Non-pigmented ciliary epithelial cell (primary cell): ENCODE measurements around the gene LRSAM1.

Source experiments
- DNase-seq: peaks from one replicate; pipeline ENCODE4 v3.0.0-alpha.2; 2010; ENCODE audit warnings: low read depth

LRSAM1 gene

DNA sequence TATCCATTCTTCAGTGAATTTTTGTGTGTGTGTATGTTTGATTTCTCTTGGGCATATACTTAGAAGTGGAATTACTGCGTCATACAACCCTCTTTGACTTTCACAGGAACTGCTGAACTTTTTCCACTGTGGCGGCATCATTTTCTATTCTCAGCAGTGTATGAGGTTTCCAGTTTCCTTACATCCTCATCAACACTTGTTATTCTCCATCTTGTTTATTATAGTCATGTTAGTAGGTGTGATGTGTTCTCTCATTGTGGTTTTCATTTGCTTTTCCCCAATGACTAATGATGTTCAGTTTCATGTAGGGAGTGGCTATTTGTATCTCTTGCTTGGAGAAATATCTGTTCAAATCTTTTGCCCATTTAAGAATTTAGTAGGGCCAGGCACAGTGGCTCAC is 24.6 kb upstream of the LRSAM1 start:
- DNase-seq: no peak

DNA sequence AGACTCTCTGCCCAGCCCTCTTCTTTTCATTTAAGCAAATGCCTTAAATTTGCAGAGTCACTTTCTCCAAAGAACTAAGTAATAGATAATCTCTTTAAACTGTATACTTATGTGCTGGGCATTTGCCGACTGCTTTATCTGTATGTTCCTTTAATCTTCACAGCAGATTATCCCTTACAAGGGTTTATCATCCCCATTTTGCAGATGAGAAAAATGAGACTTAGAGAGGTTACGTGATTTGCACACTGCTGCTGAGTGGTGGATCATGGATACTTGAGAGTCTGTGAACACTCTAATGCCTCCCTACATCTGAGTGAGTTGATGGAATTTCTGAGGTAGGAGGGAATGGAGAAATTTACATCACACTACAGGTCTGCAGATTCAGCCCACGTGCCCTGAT is 23.0 kb upstream of the LRSAM1 start:
- no peak for DNase-seq

DNA sequence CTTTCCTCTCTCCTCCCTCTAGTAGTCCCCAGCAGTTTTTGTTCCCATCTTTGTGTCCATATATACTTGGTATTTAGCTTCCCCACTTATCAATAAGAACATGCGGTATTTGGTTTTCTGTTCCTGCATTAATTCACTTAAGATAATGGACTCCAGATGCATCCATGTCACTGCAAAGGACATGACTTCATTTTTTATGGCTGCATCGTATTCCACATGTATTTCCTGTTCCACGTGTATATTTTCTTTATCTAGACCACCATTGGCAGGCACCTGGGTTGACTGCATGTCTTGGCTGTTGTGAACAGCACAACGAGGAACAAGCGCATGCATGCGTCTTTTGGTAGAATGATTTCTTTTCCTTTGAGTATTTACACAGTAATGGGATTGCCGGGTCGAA is 20.9 kb upstream of the LRSAM1 start:
- no peak for DNase-seq

DNA sequence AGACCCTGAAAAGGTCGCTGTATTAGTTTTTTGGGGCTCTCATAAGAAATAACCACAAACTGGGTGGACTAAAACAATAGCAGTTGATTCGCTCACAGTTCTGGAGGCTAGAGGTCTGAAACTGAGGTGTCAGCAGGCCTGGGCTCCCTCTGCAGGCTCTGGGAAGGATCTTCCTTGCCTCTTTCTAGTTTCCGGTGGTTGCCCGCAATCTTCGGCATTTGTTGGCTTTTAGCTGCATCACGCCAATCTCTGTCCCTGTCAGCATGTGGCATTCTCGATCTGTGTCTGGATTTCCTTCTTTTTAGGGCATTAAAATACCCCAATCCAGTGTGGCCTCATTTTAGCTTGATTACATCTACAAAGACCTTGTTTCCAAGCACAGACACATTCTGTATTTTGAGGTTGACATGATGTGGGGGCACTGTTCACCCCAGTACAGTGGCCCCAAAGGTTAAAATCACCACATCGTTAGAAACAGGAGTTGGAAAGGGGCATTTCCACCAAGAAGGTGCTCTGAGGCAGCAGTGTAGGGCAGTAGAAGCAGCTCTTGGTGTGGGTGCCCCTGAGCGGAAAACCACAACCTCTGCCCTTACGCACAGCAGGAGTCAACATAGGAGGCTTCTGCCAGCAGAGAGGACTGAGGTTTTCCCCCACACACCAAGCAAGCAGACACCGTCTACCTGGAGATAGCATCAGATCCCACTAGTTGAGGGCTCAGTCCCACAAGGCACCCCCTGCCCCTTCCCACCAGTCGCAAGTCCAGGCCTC is 13.6 kb upstream of the LRSAM1 start:
- DNase-seq: no peak

DNA sequence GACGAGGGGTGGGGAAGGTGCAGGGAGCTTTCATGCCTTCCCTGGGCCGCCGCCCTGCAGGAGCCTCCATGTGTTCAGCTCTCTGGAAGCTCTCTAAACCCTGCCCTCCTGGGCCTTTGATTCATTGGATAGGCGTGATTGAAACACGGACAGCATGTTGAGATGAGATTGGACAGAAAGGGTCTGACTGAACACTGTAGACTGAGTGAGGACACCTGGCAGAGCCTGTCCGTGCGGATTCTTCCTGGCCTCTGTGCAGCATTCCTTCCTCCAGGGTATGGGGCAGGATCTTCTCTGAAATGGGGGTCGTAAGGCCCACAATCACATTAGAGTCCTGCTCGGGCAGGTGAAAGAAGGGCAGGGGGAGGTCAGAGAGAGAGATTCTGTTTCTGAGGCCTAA is 12.9 kb upstream of the LRSAM1 start:
- DNase-seq: no peak

DNA sequence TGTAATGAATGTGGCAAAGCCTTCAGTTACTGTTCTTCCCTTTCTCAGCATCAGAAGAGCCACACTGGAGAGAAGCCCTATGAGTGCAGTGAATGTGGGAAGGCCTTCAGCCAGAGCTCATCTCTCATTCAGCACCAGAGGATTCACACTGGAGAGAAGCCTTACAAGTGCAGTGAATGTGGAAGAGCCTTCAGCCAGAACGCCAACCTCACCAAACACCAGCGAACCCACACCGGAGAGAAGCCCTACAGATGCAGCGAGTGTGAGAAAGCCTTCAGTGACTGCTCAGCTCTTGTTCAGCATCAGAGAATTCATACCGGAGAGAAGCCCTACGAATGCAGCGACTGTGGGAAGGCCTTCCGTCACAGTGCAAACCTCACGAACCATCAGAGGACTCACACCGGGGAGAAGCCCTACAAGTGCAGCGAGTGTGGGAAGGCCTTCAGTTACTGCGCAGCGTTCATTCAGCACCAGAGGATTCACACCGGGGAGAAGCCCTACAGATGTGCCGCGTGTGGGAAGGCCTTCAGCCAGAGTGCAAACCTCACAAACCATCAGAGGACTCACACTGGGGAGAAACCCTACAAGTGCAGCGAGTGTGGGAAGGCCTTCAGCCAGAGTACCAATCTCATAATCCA is 6.9 kb upstream of the LRSAM1 start:
- no peak for DNase-seq

DNA sequence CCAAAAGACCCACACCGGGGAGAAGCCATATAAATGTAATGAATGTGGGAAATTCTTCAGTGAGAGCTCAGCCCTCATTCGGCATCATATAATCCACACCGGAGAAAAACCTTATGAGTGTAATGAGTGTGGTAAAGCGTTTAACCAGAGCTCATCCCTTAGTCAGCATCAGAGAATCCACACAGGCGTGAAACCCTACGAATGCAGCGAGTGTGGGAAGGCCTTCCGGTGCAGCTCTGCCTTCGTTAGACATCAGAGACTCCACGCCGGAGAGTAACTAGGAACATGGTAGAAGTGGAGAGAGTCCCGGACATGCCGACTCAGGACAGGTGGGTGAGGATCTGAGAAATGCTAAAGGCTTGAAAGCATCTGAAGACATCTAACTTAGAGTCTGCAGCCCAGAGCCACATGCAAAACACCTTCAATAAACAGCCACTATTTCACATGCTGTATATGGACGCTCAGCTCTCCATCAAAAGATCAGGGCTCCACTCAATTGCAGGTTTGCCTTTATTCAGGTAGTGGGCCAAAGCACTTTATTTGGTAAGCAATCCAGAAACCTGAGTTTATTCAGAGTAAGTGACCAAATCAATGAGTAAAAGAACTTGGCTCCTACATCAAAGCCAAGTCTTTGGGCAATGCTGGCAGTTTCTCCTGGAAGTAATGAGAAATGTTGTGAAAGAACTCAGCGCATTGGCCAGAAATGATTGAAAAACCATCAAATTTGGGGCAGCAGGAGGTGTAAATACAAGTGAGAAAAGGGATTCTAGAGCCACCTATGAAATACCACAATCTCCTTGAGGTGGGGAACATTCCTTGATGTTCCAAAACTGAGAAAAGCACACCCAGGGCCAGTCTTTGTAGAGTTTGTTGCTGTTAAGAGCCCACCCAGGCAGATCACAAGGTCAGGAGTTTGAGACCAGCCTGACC is 6.1 kb upstream of the LRSAM1 start:
- no peak for DNase-seq

DNA sequence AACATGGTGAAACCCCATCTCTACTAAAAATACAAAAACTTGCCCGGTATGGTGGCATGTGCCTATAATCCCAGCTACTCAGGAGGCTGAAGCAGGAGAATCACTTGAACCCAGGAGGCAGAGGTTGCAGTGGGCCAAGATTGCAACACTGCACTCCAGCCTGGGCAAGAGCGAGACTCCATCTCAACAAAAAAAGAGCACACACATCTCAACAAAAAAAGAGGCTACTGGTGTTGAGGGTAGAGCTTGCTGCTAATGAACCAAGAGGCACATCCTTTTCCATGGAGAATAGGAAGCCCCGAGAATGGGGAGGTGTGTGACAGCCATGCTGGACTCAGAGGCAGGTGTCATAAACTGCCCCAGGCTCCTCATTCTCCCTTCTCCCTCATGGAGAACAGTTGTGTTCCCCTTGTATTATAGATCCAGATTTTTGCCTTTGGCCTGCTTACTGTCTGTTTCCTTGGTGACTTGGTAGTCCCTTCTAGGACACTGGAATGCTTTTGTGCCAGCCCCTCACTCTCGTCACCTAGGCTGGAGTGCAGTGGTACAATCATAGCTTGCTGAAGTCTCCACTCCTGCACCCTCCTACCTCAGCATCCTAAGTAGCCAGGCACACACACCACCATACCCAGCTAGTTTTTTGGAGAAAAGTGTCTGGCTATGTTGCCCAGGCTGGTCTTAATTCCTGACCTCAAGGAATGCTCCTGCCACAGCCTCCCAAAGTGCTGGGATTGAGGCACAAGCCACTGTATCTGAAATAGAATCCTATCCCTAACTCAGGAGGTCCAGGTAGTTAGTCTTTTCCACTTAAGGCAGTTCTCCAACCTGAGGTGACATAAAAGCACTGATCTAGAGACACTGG is 5.2 kb upstream of the LRSAM1 start:
- DNase-seq: no peak

DNA sequence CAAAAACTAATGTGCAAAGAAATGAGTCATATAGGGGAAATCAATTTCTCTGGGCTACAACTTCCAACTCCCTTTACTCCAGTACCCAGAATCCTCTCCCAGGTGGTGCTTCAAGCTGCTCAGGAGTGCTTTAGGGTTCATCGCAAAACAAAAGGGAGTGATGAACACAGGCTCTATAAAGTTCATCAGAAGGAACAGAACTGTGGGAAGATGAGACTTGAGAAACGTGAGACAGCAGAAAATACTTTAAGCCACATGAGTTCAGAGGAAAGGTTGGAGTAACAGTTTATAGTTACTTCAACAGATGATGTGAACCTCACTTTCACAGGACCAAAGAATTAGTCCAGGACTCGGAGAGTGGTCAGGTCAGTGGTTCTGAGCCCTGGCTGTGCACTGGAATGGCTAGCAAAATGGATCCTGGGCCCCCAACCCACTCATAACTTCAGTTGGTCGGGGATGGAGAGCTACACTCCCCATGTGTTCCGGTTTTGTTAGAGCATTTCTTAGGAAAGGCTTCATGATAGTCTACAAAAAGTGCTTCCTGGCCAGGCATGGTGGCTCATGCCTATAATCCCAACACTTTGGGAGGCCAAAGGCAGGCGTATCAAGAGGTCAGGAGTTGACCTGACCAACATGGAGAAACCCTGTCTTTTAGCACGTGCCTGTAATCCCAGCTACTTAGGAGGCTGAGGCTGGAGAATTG is 4.4 kb upstream of the LRSAM1 start:
- no peak for DNase-seq

DNA sequence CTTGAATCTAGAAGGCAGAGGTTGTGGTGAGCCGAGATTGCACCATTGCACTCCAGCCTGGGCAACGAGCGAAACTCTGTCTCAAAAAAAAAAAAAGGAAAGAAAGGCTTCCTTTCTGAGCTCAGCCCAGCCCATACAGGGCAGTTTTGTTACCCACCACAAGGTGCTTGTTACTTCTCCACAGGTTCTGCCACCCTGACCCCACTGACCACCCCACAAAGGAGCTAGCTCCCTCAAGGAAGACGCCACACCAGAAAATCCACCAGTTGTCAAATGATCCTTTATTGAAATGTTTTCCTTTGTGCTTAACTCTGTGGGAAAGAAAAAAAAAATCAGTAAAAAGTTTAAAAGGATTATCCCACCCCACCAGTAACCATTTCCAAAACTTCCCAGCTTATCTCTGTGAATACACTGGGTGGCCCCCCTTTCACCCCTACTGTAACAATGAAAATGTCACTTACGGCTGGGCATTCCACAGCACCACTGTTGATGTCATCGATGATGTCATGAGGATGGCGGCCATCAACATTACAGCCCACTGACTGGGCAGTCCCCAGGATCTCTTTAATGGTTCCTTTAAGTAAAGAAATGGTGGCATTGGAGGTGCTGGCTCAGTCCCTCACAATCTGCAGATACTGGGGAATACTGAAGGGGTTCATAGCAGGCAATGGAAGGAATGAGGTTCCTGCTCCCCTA is 3.7 kb upstream of the LRSAM1 start:
- DNase-seq: no peak

DNA sequence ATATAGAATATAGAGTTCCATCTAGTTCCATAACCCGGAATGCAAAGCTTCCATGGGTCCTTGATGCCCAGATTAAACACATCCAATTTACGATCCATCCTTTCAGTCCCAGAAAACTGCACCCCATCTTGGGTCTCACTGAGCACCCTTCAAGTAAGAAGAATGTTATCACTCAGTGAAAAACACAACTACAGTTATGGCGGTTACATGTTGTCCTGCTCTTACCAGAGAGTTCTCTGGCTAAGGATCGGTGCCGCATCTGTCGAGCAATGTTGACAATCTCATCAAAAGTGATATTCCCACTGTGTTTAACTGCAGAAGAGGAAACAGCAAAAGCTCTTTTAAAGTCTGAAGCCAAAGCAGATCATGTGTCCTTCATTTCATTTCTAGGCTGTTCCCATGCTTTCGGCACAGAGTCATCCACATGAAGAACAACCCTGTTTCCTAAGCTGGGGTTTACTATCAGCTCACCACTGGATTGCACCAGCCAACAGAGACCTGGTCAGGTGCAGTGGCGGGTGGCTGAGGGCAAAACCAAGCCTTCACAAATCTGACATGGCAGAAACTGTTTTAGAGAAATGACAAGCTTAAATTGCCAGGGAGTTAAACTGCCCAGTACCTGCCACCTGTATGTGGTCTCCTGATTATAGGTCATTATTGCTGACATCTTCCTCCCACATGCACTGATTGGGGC is 3.1 kb upstream of the LRSAM1 start:
- no peak for DNase-seq

DNA sequence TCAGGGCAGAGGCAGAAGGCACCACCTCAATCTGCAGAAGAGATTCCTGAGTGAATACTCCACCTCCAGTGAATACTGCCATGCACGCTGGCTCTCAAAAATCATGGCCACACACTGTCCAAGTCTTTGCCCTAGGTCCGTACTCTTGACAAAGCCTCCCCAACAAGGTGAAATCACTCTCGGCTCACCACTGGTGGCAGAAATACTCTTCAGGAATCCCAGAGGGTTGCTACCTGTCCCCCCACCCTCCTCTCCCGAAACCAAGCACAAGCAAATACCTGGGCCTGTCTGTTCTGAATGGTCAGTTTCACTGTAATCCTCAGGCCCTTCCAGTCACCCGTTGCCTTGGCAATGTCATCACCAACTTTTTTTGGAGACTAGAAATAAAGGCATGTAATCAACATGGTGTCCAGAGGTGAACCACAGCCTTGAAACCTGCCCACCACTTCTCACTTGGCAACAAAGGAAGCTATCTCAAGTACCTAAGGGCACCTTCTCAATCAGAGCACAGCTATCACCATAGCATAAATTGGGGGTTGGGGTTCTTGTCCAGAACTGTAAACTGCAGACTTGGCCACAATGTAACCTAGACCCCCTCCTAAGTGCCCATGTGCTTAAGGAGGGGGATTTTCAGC is 1.9 kb upstream of the LRSAM1 start:
- DNase-seq: no peak

DNA sequence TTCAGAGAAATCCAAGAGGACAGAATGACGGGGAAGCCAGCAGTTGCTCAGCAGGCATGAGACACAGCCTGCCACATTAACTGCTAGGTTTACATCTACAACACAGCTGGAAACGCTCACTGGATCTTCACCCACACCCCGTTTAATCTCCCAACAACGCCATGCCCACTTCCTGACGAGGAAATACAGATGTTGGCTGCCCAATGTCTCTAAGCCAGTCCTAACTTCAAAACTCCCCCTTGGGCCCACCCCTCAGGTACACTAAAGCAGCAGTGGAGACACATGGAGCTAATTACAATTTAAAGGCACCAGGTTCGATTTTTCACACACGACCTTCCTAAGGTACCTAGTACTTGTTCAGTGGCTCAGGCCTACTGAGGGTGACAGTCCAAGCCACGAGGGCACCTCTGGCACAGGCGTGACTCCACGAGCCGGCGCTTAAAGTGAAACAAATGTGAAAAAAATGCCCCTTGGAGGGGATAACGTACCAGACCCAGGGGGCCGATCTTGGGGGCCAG is 1.0 kb upstream of the LRSAM1 start:
- no peak for DNase-seq

DNA sequence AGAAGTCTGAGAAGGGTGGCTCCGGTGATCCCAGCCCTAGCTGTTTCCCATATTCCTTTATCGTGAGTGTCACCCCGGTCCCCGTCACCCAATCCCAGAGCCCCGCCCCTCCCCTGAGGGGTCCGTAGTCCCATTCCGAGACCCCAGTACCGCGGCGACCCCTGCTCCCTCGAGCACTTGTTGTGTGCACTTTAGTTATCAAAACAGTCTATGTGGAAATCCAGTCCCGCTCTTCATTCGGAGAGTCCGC is 223 bp downstream of the LRSAM1 start:
- DNase-seq: no peak

DNA sequence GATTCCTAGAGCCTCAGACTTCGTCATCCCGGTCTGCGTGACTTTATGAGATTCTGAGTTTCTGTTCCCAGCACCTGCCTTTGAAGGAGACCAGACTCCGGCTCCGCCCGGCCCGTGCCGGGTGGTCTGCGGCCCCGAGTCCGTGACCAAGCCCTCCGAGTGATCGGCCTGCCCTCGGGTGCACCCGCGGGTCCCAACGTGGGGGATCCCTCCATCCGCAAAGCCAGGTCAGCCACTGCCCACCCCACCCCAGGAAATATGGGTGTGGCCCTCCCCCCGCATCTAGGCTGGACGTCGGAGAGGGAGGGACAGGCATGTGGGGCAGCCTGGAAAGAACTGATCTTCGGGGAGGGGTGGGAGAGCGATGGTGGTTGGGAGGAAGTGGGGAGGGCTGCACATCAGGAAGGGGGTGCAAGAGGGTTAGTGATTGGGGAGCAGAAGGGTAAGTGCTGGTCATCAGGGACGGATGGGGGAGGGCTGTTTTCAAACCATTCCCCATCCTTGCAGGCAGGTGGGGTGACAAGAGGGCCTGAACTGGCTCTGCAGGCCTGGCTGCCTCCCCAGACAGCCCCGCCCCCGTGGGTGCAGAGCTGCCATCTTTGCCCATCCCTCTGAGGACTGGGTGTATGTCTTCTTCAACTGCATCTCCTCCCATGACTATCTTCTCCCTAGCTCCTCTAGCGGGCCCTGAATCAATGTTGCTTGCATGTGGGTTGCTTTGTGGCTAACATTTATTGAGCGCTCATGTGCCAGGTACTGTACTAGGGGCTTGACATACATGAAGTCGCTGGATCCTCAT is 747 bp downstream of the LRSAM1 start:
- DNase-seq: no peak

DNA sequence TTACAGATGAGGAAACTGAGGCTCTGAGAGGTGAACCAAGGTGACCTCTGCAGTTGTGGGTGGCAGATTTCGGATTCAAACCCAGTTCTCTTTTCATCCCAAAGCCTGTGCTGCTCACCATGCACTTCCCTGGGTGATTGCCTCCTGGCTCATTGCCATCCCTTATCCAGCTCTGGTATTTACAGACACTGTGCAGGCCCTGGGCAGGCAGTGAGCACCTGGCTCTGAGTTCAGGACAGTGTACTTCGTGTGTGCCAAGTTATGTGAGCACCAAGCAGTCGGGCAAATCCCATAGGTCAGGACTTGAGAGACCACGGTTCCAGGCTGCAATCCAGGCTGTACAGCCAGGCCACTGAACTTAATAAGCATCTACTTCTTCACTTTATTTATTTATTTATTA is 1.4 kb downstream of the LRSAM1 start:
- DNase-seq: no peak

DNA sequence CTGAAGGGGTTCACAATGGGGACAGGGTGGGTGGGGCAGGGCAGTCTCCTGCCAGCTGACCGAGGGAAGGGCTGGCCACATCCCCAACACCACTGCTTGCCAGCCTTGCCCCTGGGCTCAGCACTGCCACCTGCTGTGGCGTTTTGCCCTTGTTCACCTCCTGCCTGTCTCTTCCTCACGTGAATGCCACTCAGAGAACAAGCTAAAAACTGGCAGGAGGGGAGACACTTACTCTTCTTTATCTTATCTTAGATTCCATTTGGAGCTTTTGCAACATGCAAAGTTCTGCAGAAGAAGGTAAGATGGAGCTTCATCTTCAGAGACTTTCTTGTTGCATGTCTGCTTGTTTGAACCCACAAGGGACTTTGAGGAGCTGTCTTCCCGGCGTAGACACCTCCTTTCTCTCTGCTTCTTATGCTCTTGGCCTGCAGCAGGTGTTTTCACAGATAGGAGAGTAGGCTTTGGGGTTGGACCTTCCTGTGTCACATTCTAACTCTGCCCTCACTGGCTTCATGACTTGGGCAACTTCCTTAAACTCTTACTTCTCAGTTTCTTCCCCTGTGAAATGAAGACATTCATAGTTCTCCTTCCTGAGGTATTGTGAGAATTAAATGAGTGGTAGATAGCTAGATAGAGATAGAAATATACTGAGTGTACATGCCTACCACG is 4.1 kb downstream of the LRSAM1 start:
- no peak for DNase-seq

DNA sequence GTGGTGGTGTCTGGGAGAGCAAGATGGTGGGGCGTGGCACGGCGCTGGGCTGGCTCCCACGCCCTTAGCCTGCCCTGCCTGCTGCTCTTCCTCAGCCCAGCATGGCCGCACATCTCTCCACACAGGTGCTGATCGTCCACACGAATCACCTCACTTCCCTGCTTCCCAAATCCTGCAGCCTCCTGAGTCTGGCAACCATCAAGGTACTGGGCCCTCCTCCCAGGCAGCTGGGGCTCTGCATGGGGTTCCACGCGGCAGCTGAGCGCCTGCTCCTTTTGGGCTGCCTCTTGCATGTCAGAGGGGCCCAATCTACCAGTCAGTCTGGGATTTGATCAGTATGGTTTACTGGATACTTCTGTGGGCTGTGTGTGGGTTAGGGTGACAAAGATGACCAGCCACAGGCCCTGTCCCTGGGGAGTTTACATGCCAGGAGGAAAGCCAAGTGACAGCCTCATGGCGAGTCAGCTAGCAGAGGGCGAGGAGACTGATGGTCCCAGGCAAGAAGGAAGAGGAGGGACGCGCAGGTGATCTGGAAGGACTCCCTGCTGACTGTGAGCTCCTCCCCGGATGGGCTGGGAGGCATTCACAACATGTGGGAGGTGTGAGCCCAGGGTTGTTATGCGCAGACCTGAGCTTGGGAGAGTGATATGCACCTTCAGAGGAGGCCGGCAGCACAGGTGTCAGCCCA is 6.0 kb downstream of the LRSAM1 start:
- no peak for DNase-seq
